BE2C (cell line): ENCODE data around the gene GPS2.
A peak's percentile ranks its signal among the peaks of the same experiment; 100 is the strongest.

Experiments used
- DNase-seq: peaks from one replicate; pipeline ENCODE4 v3.0.0-alpha.2; 2020
- H3K27me3 ChIP-seq: fragments of 250-450 bp; sonication (Bioruptor Pico); 2 replicates; pipeline ENCODE4 v1.5.1; 2020; ENCODE audit warnings: mild to moderate bottlenecking
- H3K36me3 ChIP-seq: fragments of 250-450 bp; sonication (Bioruptor Pico); 2 replicates; pipeline ENCODE4 v1.5.1; 2020; ENCODE audit warnings: mild to moderate bottlenecking
- H3K4me1 ChIP-seq: fragments of 250-450 bp; sonication (Bioruptor Pico); 2 replicates; pipeline ENCODE4 v1.5.1; 2020
- H3K4me3 ChIP-seq: 2 replicates; pipeline ENCODE4 v1.5.1; 2011; ENCODE audit warnings: low read depth, low read length
- H3K9me3 ChIP-seq: fragments of 250-450 bp; sonication (Bioruptor Pico); 2 replicates; pipeline ENCODE4 v1.5.1; 2020
- CTCF ChIP-seq: IDR thresholded peaks from 2 replicates; pipeline ENCODE4 v1.5.1; 2012; ENCODE audit warnings: mild to moderate bottlenecking, low read depth, low read length

Gene GPS2

GRCh38 chr17:7313890-7314718 lies 1.1 kb downstream of the GPS2 start:
- Histone ChIP-seq H3K4me3 (peak overlapping the region; percentile 68), H3K36me3 (peaks cover 42% of the 10 kb centered on the region), H3K27me3 (no peaks in the 10 kb centered on the region), H3K4me1 (no peaks in the 10 kb centered on the region), H3K9me3 (no peaks in the 10 kb centered on the region)
- TF ChIP-seq CTCF, result no peak
- no peak for DNase-seq

DNA sequence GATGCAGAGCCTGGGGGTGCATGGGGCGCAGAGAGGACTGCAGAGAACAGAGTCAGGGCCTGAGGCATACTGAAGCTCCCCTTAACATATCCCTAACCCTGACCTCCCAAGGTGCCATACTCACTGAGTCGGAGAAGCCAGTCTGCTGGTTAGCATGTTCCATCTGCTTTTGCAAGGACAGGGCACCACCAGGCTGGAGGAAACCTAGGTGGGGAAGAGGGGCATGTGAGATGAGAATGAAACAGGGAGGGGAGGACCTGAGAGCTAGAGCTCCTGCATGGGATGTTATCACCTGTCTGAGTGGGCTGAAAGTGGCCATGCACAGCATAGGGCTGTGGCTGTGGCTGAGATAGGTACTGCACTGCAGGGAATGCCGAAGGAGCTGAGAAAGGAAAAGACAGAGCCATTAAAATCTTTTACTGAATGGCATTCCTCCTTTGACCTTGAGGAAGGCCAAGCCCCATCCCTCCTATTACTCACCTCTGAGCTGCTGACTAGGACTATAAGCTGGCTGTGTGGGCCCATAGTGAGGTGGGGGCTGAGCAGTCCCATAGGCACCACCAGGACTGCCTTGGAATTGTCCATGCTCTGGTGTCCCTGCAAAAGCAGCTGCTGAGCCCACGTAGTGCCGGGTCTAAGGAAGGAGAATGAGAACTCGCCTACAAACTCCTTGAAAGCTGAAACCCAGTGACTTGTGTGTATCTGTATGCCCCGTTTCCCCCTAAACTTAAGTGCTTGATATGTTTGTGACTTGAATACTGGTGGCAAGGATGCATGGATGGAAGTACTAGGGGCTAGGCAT lies 1.9 kb downstream of the GPS2 start:
- no peak overlapping the region for H3K4me3 ChIP-seq
- no peaks in the 10 kb centered on the region for H3K27me3 ChIP-seq
- peak; percentile 27 for DNase-seq
- H3K9me3 ChIP-seq, result no peaks in the 10 kb centered on the region
- H3K4me1 ChIP-seq, result no peaks in the 10 kb centered on the region
- TF ChIP-seq CTCF, result 0 out of 2 replicates have a peak, but pooled peaks have one; percentile 12
- peaks cover 51% of the 10 kb centered on the region for H3K36me3 ChIP-seq

DNA sequence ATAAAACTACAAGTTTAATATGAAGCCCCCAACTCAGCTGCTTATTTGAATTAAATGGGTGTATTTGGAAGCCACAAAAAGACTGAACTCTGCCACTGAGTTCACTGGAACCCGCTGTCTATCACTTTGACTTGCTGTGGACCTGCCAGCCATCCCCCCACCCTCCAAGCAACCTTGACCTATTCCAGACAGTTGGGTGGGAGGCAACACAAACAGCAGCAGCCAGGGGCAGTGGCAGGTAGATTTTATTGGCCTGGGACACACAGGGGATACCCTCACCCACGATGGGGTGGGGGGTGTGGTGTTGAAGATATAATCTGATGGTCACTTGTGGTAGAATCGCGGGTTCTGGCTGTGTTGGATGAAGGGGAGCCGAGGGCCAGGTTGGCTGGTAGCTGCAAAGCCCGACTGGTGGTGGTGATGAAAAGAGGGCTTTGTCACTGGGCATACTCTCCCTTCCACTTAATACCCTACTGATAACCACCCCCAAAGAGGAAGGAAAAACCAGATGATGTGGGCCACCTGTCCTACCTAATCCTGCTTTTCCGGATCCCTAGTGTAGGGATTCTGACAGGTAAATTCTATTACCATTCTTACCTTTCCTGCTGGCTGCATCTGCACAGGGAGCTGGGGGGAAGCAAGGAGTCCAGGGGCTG lies 2.6 kb downstream of the GPS2 start:
- no peak for DNase-seq
- TF ChIP-seq CTCF, result no peak
- Histone ChIP-seq H3K27me3 (no peaks in the 10 kb centered on the region), H3K9me3 (no peaks in the 10 kb centered on the region), H3K4me1 (no peaks in the 10 kb centered on the region), H3K4me3 (no peak overlapping the region), H3K36me3 (peaks cover 54% of the 10 kb centered on the region)

DNA sequence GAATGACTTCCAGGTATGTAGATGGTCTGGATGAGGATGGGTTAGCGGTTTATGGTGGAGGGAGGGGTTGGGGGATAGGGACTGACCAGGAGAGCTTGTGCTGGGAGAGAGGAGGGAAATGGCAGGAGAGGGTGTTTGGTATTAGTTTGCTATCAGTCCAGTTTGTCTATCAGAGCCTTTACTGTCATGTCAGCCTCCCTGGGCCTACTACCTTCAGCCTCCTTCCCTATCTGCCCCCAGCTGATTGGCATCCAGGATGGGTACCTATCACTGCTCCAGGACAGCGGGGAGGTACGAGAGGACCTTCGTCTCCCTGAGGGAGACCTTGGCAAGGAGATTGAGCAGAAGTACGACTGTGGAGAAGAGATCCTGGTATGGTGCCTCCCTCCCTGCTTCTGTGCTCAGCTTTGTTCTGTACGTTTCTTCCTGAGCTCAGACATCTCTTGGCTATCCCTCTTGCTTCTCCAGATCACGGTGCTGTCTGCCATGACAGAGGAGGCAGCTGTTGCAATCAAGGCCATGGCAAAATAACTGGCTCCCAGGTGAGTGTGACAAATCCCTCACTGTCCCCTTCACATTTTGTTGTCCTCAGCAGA lies 4.0 kb downstream of the GPS2 start:
- H3K4me3 ChIP-seq, result no peak overlapping the region
- DNase-seq, result no peak
- H3K36me3 ChIP-seq, result peaks cover 53% of the 10 kb centered on the region
- no peaks in the 10 kb centered on the region for H3K9me3 ChIP-seq
- no peaks in the 10 kb centered on the region for H3K4me1 ChIP-seq
- TF ChIP-seq CTCF, result no peak
- H3K27me3 ChIP-seq, result no peaks in the 10 kb centered on the region

- H3K4me1 ChIP-seq, result no peaks in the 10 kb centered on the region
- peak overlapping the region; percentile 86 for H3K4me3 ChIP-seq
- no peak for DNase-seq
- no peaks in the 10 kb centered on the region for H3K27me3 ChIP-seq
- no peak for TF ChIP-seq CTCF
- no peaks in the 10 kb centered on the region for H3K9me3 ChIP-seq
- peaks cover 53% of the 10 kb centered on the region for H3K36me3 ChIP-seq
These were observed 5.5 kb downstream of the GPS2 start for GRCh38 chr17:7309628-7310027.
